Right cardiac atrium (tissue), 5 donors: ENCODE data around the gene DNAH11. TPM values are rescaled to one million over a fixed set of nuclear protein-coding genes. Genes with fewer than 3 reads are reported as not detected.

Experiments
- ATAC-seq, 2 donors: fragments of 200-7000 bp; cut with Tn5 transposase; one replicate each; pipeline versions ENCODE4 v1.8.0 to v1.9.1; 2020; ENCODE audit warnings: moderate library complexity in 2 of 2, mild to moderate bottlenecking in 1 of 2
- DNase-seq, 3 donors: peaks; one replicate each; pipeline ENCODE4 v3.0.0-alpha.2; 2020
- H3K27ac ChIP-seq: one replicate; pipeline ENCODE4 v1.5.1; 2013; ENCODE audit warnings: mild to moderate bottlenecking, low read length, control low read depth, moderate library complexity
- H3K27me3 ChIP-seq: one replicate; pipeline ENCODE4 v1.6.1; 2013; ENCODE audit not compliant: control insufficient read depth, insufficient read depth
- H3K4me1 ChIP-seq: one replicate; pipeline ENCODE4 v1.6.1; 2013; ENCODE audit warnings: low read length; ENCODE audit not compliant: control insufficient read depth, insufficient read depth
- H3K4me3 ChIP-seq: one replicate; pipeline ENCODE4 v1.5.1; 2013; ENCODE audit warnings: low read length, control low read depth
- H3K9me3 ChIP-seq: one replicate; pipeline ENCODE4 v1.6.1; 2013; ENCODE audit warnings: low read length; ENCODE audit not compliant: control insufficient read depth
- WGBS: extraction: QIAGEN DNeasy Blood & Tissue Kit; methylation state at CpG from one replicate; pipeline ENCODE4 v1.1.7; 2013; 5-methylcytosine and 5-hydroxymethylcytosine counted together
- intact Hi-C, 4 donors: fragments of 100-400 bp; cut with DNase I; formaldehyde crosslinking; loops; one replicate each; pipeline versions ENCODE4 v1.11.0 to v1.14.0; 2022 to 2023
- polyA plus RNA-seq: library from polyadenylated mRNA; stranded (reverse); fragments of 200-250 nt; gene quantifications from one replicate; pipeline ENCODE4 v1.2.3, GENCODE V29; 2013
- total RNA-seq, 4 donors: library from RNA; stranded (reverse); fragmentation: NEBNext Ultra II Directional; extraction: Animal tissue kit (Norgen Biotek cat#: 25700); gene quantifications; one replicate each; pipeline ENCODE4 v1.2.1, GENCODE V29; 2021
- donor health status: healthy with polysubstance abuse.
- donor health status: DM: no; HTN: yes; CAD: no.
- donor health status: DM: no; HTN: no; CAD: no.
- donor health status: DM: no; HTN: yes; CAD: no; lungs with severe emphysema.
- donor health status: DM: yes; HTN: yes; CAD: no.

DNAH11 gene
- total and polyA plus RNA-seq, 5 donors = 0.86 to 6.4 (median 4.1) TPM

- H3K9me3 ChIP-seq = no peaks in the 10 kb centered on the region
- ATAC-seq = no peak
- no peaks in the 10 kb centered on the region for H3K27me3 ChIP-seq
- no peak overlapping the region for H3K4me3 ChIP-seq
- intact Hi-C loops = no loop called here
- H3K4me1 ChIP-seq = no peaks in the 10 kb centered on the region
- DNase-seq = no peak
- no peak overlapping the region for H3K27ac ChIP-seq
- WGBS = 46% methylated on average over 3 of the region's 3 CpGs
Observed at GRCh38 chr7:21773326-21773725, 230.5 kb downstream of the DNAH11 start.

- 85% methylated on average over 2 of the region's 2 CpGs for WGBS
- Histone ChIP-seq H3K27me3 (no peaks in the 10 kb centered on the region), H3K4me3 (no peak overlapping the region), H3K9me3 (no peaks in the 10 kb centered on the region), H3K27ac (no peak overlapping the region), H3K4me1 (no peaks in the 10 kb centered on the region)
- intact Hi-C loops = no loop called here
- ATAC-seq = no peak
- DNase-seq = no peak
Observed at GRCh38 chr7:21777921-21778320, 235.1 kb downstream of the DNAH11 start.

GRCh38 chr7:21778953-21779352, 236.1 kb downstream of the DNAH11 start:
- H3K27me3 ChIP-seq = no peaks in the 10 kb centered on the region
- ATAC-seq (no peak), DNase-seq (no peak)
- H3K4me3 ChIP-seq = no peak overlapping the region
- H3K27ac ChIP-seq = no peak overlapping the region
- H3K4me1 ChIP-seq = no peaks in the 10 kb centered on the region
- H3K9me3 ChIP-seq = no peaks in the 10 kb centered on the region
- 75% methylated on average over 9 of the region's 9 CpGs for WGBS
- intact Hi-C loops = no loop called here

- 79% methylated on average over 2 of the region's 2 CpGs for WGBS
- no peak for ATAC-seq
- intact Hi-C loops = no loop called here
Observed at GRCh38 chr7:21782996-21783395, 240.2 kb downstream of the DNAH11 start.

GRCh38 chr7:21784989-21785388, 242.2 kb downstream of the DNAH11 start:
- intact Hi-C loops = no loop called here
- no peaks in the 10 kb centered on the region for H3K4me1 ChIP-seq
- no peak for ATAC-seq
- WGBS = 69% methylated on average over 4 of the region's 4 CpGs
- H3K9me3 ChIP-seq = no peaks in the 10 kb centered on the region
- H3K4me3 ChIP-seq = no peak overlapping the region
- no peak overlapping the region for H3K27ac ChIP-seq
- no peak for DNase-seq
- H3K27me3 ChIP-seq = no peaks in the 10 kb centered on the region

More at GRCh38 chr7:21782996-21783395, 240.2 kb downstream of the DNAH11 start:
- no peaks in the 10 kb centered on the region for H3K27me3 ChIP-seq
- H3K4me1 ChIP-seq = no peaks in the 10 kb centered on the region
- no peak overlapping the region for H3K4me3 ChIP-seq
- DNase-seq = no peak
- H3K27ac ChIP-seq = no peak overlapping the region
- H3K9me3 ChIP-seq = no peaks in the 10 kb centered on the region

GRCh38 chr7:21805791-21806190, 263.0 kb downstream of the DNAH11 start:
- Histone ChIP-seq H3K9me3 (no peaks in the 10 kb centered on the region), H3K4me1 (no peaks in the 10 kb centered on the region), H3K27ac (no peak overlapping the region), H3K27me3 (no peaks in the 10 kb centered on the region), H3K4me3 (no peak overlapping the region)
- WGBS = 88% methylated on average over 1 of the region's 1 CpG
- ATAC-seq (no peak), DNase-seq (no peak)
- intact Hi-C loops = no loop called here

GRCh38 chr7:21806388-21806787, 263.5 kb downstream of the DNAH11 start:
- Histone ChIP-seq H3K4me1 (no peaks in the 10 kb centered on the region), H3K27me3 (no peaks in the 10 kb centered on the region), H3K27ac (no peak overlapping the region), H3K4me3 (no peak overlapping the region), H3K9me3 (no peaks in the 10 kb centered on the region)
- no peak for DNase-seq
- ATAC-seq = no peak
- WGBS = 58% methylated on average over 3 of the region's 3 CpGs
- intact Hi-C loops = no loop called here

- no peaks in the 10 kb centered on the region for H3K9me3 ChIP-seq
- H3K4me3 ChIP-seq = no peak overlapping the region
- DNase-seq = no peak
- H3K27ac ChIP-seq = no peak overlapping the region
- H3K4me1 ChIP-seq = no peaks in the 10 kb centered on the region
- no peak for ATAC-seq
- intact Hi-C loops = no loop called here
- no peaks in the 10 kb centered on the region for H3K27me3 ChIP-seq
- 78% methylated on average over 3 of the region's 3 CpGs for WGBS
Observed at GRCh38 chr7:21819048-21819447, 276.2 kb downstream of the DNAH11 start.

GRCh38 chr7:21828841-21829240, 286.0 kb downstream of the DNAH11 start:
- ATAC-seq (no peak), DNase-seq (no peak)
- Histone ChIP-seq H3K4me3 (no peak overlapping the region), H3K27me3 (no peaks in the 10 kb centered on the region), H3K4me1 (no peaks in the 10 kb centered on the region), H3K9me3 (no peaks in the 10 kb centered on the region), H3K27ac (no peak overlapping the region)
- 42% methylated on average over 6 of the region's 6 CpGs for WGBS
- intact Hi-C loops = no loop called here

- Histone ChIP-seq H3K27ac (no peak overlapping the region), H3K27me3 (no peaks in the 10 kb centered on the region), H3K4me1 (no peaks in the 10 kb centered on the region), H3K9me3 (no peaks in the 10 kb centered on the region), H3K4me3 (no peak overlapping the region)
- ATAC-seq = no peak
- 50% methylated on average over 7 of the region's 7 CpGs for WGBS
- intact Hi-C loops = no loop called here
- no peak for DNase-seq
Observed at GRCh38 chr7:21829731-21830130, 286.9 kb downstream of the DNAH11 start.

GRCh38 chr7:21844742-21845141, 301.9 kb downstream of the DNAH11 start:
- no peak for ATAC-seq
- Histone ChIP-seq H3K27me3 (no peaks in the 10 kb centered on the region), H3K9me3 (no peaks in the 10 kb centered on the region), H3K4me3 (no peak overlapping the region), H3K4me1 (no peaks in the 10 kb centered on the region), H3K27ac (no peak overlapping the region)
- intact Hi-C loops = no loop called here
- no peak for DNase-seq
- 50% methylated on average over 1 of the region's 1 CpG for WGBS

- WGBS = 73% methylated on average over 5 of the region's 5 CpGs
- no peaks in the 10 kb centered on the region for H3K27me3 ChIP-seq
- no peak overlapping the region for H3K4me3 ChIP-seq
- intact Hi-C loops = no loop called here
- no peak overlapping the region for H3K27ac ChIP-seq
- no peak for DNase-seq
- no peaks in the 10 kb centered on the region for H3K9me3 ChIP-seq
- no peaks in the 10 kb centered on the region for H3K4me1 ChIP-seq
- no peak for ATAC-seq
Observed at GRCh38 chr7:21850531-21851285, 307.9 kb downstream of the DNAH11 start.
